GM04504 (cell line): ENCODE data around the gene TBC1D10A.
"Not testable (repeated sequence)": the region's sequence is repeated elsewhere in the genome, so short reads cannot be mapped to it uniquely, and the experiment has no call there.

Source experiments
- DNase-seq: peaks from one replicate; pipeline ENCODE4 v3.0.0-alpha.2; 2012; ENCODE audit warnings: low read depth

TBC1D10A gene

GRCh38 chr22:30347255-30347892 lies 20.6 kb upstream of the TBC1D10A start:
- no peak for DNase-seq

DNA sequence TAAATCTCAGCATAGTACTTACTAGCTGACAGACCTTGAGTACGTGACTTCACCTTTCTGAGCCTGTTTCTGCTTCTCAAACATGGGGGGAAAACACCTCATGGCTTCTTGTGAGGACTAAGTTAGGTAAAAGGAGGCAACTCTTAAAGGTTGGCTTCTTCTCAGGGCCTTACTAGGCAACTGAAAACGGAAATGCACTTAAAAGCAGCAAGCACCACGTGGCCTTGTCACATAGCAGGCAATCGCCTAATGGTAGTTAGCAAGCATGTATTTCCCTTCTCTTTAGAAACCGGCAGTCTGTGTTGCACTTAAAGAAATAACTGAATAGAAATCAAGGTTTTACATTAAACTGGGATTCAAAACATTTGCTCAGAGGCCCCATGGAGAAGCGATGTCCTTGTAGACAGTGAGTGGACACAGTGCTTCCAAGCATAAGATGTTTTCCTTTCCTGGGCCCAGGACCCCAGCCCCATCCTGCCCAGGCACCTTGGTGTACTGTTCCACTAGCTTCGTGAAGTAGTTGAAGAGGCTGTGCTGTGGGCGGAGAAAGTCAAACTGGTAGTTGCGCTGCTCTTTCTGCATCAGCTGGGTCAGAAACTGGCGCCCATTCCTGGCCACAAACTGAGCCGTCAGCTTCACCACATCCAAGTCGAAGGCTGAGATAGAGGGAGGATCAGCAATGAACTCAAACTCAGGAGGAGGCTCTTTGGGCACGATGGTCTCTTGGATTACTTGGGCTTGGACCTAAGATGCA lies 17.9 kb upstream of the TBC1D10A start:
- no peak for DNase-seq

DNA sequence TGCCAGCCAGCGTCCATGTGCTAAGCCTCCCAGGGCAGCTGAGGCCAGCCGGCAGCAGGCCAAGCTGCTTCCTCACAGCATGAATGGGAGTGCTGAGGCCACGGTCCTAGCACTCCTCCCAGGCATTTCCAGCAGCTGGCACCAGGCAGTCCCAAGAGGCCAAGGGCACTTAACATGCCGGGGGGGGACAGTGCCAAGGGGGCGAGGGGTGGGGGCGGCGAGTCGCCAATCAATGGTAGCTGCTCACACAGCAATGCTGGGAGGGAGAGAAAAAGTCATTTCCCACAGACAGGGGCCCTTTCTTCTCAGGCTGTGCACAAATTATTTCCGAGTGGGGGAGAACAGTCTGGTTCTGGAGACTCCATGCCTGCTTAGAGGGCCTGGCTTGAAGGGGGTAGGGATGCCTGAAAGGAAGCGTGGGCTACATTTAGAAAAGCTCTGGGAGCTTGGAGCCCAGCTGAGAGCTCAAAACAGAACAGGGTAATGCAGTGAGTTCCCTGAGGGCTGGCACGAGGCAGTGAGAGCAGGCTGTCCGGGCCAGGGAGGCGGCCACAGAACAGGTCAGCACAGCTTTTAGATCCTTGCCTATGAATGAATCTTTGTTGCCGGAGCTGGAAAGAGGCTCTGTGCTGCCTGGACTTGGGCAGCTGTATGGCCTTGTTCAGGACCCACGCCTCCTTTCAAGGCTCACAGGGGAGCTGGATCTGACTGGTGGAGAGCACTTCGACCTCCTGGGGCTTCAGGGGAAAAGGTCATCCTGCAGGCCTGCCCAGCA lies 14.4 kb upstream of the TBC1D10A start:
- no peak for DNase-seq

- DNase-seq: no peak
These were observed 12.1 kb upstream of the TBC1D10A start for GRCh38 chr22:30338802-30339201.

DNA sequence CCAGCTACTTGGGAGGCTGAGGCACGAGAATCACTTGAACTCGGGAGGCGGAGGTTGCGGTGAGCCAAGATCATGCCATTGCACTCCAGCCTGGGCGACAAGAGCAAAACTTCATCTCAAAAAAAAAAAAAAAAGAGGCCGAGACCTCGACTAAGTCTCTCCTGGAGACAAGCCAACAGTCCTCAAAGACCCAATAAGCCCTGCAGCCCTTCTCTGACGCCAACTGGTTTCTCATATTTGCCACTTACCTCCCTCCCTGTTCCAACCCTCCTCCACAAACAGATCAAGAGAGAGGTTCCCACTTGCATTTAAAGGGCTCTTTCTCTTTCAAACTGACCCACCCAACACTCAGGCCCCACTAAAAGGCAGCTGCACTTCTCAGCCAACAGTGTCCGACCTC lies 11.6 kb upstream of the TBC1D10A start:
- not testable (repeated sequence) for DNase-seq

- DNase-seq: no peak
These were observed 10.7 kb upstream of the TBC1D10A start for GRCh38 chr22:30337461-30337778.

- no peak for DNase-seq
These were observed 10.2 kb upstream of the TBC1D10A start for GRCh38 chr22:30336752-30337460.

GRCh38 chr22:30335236-30335635 lies 8.5 kb upstream of the TBC1D10A start:
- no peak for DNase-seq

DNA sequence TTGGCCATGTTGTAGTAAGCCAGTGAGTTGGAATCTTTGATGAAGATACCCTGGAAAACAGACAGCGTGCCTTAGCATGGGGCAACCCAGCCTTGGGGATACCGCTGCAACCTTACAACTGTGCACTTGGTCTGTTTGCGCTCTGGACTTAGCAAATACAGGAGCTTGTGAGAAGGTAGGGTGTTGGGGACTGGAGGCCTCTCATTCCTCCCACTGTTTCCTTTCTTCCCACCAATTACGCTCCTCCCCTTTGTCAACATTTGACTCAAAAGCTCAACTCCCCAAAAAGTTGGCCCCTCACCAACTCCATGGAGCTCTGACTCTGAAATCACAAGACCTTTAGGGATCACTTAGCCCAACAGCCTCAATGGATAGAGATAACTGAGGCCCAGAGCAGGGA lies 7.9 kb upstream of the TBC1D10A start:
- no peak for DNase-seq

DNA sequence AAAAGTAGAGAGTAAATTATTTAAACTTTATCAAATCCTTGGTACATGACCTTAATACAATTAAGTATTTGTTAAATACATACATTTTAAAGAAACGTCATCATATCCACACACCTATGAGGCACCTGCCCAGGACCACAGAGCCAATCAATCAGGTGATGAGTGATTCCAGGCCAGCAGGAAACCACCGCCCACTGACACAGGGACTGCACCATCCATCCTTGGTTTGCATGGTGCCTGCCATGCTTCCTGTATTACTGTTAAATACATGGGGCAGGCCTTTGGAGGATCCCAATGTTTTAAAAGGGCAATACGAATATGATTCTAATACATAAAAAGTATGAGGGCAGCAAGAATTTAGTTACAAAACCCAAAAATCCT lies 7.0 kb upstream of the TBC1D10A start:
- no peak for DNase-seq

- no peak for DNase-seq
These were observed 6.4 kb upstream of the TBC1D10A start for GRCh38 chr22:30332994-30333706.

DNA sequence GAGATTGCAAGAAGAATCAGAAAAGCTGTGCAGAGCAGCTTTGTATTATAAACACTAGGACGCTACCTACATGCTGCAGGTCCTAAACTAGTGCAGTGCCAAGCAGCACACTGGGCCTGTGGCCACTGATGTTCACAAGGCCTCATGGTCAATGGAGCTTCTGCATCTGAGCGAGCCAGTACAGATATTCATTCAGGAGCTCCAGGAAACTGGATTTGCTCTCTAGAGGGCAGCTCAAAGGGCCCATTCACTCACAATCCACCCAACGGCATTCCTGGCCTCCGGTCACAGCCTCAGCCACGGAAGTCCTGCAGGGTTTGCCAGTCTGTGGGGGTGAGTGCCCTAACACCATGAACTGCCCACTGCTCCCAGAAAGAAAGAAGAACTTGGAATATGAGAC lies 5.8 kb upstream of the TBC1D10A start:
- DNase-seq: no peak

- DNase-seq: no peak
These were observed 1.8 kb upstream of the TBC1D10A start for GRCh38 chr22:30328466-30329049.

DNA sequence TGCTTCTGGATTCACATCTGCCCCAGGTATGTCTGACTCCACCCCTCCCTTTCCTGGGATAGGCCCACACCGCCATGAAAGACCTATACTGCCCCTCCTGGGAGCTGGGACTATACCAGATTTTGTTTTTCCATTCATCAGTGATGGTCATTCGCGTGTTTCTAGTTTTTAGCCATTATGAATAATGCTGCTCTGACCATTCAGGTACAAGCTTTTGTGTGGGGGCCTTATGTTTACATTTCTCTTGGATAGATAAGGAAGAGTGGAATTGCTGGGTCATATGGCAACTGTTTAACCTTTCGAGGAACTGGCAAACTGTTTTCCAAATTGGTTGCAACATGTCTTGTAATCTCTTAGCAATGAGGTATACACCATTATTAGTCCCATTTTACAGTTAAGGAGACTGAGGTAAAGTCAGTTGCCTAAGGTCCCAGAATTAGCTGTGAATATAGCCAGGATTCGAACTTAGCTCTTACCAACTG lies 1.2 kb upstream of the TBC1D10A start:
- DNase-seq: no peak

GRCh38 chr22:30326255-30326705 lies 461 bp downstream of the TBC1D10A start:
- no peak for DNase-seq

- DNase-seq: no peak
These were observed 952 bp downstream of the TBC1D10A start for GRCh38 chr22:30325724-30326254.

- DNase-seq: peak; percentile 70
These were observed 1.5 kb downstream of the TBC1D10A start for GRCh38 chr22:30325065-30325720.

DNA sequence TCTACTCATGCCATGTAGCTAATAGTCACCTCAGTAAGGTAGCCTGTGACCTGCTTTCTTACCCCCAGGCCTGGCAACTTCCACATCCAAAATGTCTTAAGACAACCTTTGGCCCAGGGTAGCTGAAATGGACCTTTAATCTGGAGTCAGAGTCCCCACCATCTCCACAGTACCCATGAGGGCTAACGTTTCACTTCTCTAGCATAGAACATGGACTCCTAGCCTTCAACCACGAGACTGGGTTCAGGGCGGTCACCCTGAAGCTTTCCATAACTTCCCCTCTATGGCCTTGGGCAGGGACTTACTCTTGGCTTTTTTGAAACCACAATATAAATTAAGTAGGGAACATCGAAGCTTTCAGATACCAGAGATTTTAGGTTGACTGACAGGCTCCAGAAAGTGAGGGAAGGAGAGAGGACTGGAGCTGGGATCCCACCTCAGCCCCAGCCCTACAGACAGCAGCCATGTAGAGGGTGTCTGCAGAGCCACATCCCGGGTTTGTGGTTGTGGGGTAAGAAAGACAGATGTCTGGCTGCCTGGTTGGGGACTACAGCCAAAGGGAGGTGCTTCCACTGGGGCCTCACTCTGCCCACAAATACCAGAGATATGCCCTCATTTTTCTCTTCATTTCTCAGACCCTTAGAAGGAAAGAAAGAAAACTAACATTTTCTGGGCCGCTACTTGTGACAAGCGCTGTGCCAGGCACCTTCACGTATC lies 2.6 kb downstream of the TBC1D10A start:
- DNase-seq: no peak

GRCh38 chr22:30323246-30323645 lies 3.5 kb downstream of the TBC1D10A start:
- DNase-seq: no peak

GRCh38 chr22:30321461-30321860 lies 5.3 kb downstream of the TBC1D10A start:
- no peak for DNase-seq
